DND-41 (cell line): Measurements from ENCODE around the gene RALY.

Source experiments
- ATAC-seq: fragments of 200-7000 bp; cut with Tn5 transposase; 3 replicates; pipeline ENCODE4 v1.9.1; 2021; ENCODE audit warnings: low read depth; ENCODE audit not compliant: insufficient read depth
- DNase-seq: peaks from one replicate; pipeline ENCODE4 v3.0.0-alpha.2; 2020
- H2AFZ ChIP-seq: 2 replicates; pipeline ENCODE4 v1.6.0; 2012; ENCODE audit warnings: low read depth, low read length
- H3K27ac ChIP-seq: 2 replicates; pipeline ENCODE4 v1.5.1; 2012; ENCODE audit warnings: low read length, inconsistent platforms
- H3K27me3 ChIP-seq: fragments of 200-600 bp; sonication (generic); 2 replicates; pipeline ENCODE4 v1.6.0; 2012; ENCODE audit warnings: low read length, mild to moderate bottlenecking, inconsistent platforms; ENCODE audit not compliant: insufficient read depth, poor library complexity
- H3K36me3 ChIP-seq: 2 replicates; pipeline ENCODE4 v1.5.1; 2012; ENCODE audit warnings: low read length, inconsistent platforms; ENCODE audit not compliant: insufficient read depth
- H3K4me1 ChIP-seq: 2 replicates; pipeline ENCODE4 v1.5.1; 2012; ENCODE audit warnings: mild to moderate bottlenecking, low read length; ENCODE audit not compliant: insufficient read depth
- H3K4me2 ChIP-seq: 2 replicates; pipeline ENCODE4 v1.6.0; 2012; ENCODE audit warnings: mild to moderate bottlenecking, moderate library complexity, low read length, inconsistent platforms; ENCODE audit not compliant: insufficient read depth
- H3K4me3 ChIP-seq, 2 experiments: fragments of 200-600 bp in 1 of 2; shearing (Covaris generic) in 1 of 2; 2 replicates each; pipeline ENCODE4 v1.5.1; 2012 to 2016; ENCODE audit warnings: inconsistent platforms in 2 of 2, low read length in 2 of 2, mild to moderate bottlenecking in 2 of 2, low read depth in 1 of 2, moderate library complexity in 1 of 2
- H3K79me2 ChIP-seq: 2 replicates; pipeline ENCODE4 v1.6.0; 2012; ENCODE audit warnings: low read length, inconsistent platforms; ENCODE audit not compliant: insufficient read depth
- H3K9ac ChIP-seq: 2 replicates; pipeline ENCODE4 v1.6.0; 2012; ENCODE audit warnings: low read depth, mild to moderate bottlenecking, inconsistent platforms, low read length, moderate library complexity
- H3K9me3 ChIP-seq: 2 replicates; pipeline ENCODE4 v1.5.1; 2012; ENCODE audit warnings: low read length, moderate library complexity, mild to moderate bottlenecking, inconsistent platforms; ENCODE audit not compliant: insufficient read depth, severe bottlenecking
- H4K20me1 ChIP-seq: 2 replicates; pipeline ENCODE4 v1.6.0; 2012; ENCODE audit warnings: low read length; ENCODE audit not compliant: insufficient read depth
- EZH2 ChIP-seq: IDR thresholded peaks from 3 replicates; pipeline ENCODE4 v1.6.1; 2012; ENCODE audit warnings: borderline replicate concordance, low read depth, mild to moderate bottlenecking, moderate library complexity, low read length, inconsistent platforms; ENCODE audit not compliant: severe bottlenecking
- TF ChIP-seq, protein P1 (sequence below): IDR thresholded peaks from 2 replicates; pipeline ENCODE4 v1.5.1; 2012; ENCODE audit warnings: borderline replicate concordance, low read length, moderate library complexity, mild to moderate bottlenecking; ENCODE audit not compliant: poor library complexity, severe bottlenecking; ENCODE audit errors: extremely low read depth

Gene RALY

DNA sequence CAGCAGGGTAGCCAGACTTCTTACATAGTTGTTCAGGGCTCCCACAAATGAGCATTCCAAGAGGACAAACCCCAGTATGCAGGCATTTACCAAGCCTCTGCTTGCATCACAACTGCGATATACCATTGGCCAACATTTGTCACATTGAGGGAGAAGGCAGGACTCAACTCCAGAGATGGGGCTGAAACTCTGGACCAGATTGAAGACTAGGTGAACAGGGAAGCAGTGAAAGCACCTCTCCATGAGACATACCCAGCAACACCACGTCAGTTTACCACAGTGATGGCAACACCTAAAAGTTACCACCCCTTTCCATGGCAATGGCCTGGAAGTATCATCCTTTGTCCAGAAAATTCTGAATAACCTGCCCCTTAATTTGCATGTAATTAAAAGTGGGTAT lies 7.9 kb upstream of the RALY start:
- no peak overlapping the region for H3K27ac ChIP-seq
- H3K79me2 ChIP-seq = no peaks in the 10 kb centered on the region
- no peak overlapping the region for H2AFZ ChIP-seq
- TF ChIP-seq, protein P1, sequence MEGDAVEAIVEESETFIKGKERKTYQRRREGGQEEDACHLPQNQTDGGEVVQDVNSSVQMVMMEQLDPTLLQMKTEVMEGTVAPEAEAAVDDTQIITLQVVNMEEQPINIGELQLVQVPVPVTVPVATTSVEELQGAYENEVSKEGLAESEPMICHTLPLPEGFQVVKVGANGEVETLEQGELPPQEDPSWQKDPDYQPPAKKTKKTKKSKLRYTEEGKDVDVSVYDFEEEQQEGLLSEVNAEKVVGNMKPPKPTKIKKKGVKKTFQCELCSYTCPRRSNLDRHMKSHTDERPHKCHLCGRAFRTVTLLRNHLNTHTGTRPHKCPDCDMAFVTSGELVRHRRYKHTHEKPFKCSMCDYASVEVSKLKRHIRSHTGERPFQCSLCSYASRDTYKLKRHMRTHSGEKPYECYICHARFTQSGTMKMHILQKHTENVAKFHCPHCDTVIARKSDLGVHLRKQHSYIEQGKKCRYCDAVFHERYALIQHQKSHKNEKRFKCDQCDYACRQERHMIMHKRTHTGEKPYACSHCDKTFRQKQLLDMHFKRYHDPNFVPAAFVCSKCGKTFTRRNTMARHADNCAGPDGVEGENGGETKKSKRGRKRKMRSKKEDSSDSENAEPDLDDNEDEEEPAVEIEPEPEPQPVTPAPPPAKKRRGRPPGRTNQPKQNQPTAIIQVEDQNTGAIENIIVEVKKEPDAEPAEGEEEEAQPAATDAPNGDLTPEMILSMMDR = no peak
- no peak for TF ChIP-seq EZH2
- DNase-seq (no peak), ATAC-seq (no peak)
- no peak overlapping the region for H3K4me2 ChIP-seq
- H3K4me1 ChIP-seq = 0 out of 2 replicates have a peak, but pooled peaks cover 3% of the 10 kb centered on the region
- H3K9ac ChIP-seq = no peak overlapping the region
- H3K36me3 ChIP-seq = no peaks in the 10 kb centered on the region
- no peaks in the 10 kb centered on the region for H3K9me3 ChIP-seq
- no peak overlapping the region for H3K4me3 ChIP-seq
- no peaks in the 10 kb centered on the region for H4K20me1 ChIP-seq
- H3K27me3 ChIP-seq = peaks cover 5% of the 10 kb centered on the region

DNA sequence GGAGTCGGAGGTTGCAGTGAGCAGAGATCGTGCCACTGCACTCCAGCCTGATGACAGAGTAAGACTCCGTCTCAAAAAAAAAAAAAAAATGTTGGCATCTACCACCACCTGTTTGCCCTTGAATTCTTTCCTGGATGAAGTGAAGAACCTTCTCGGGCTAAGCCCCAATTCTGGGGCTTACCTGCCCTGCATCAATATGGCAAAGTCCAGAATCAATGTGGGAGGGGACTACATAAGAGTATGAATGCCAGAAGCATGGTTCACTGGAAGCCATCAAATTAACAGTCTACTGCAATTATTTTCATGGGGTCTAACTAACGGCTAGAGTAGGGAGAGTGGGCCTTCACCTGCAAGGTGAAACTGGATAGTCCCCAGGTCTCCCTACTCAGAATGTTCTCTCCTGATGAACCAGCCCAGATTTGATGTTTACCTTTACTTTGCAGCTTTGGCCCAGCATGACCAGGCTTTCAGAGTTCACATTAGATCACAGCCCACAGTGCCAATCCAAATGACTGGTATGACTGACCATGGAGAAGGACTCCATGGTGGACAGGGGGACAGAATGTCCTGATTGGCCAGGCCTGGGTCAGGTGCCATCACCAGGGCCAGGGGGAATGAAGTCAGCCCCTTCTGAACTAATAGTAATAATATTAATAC lies 7.0 kb upstream of the RALY start:
- no peak overlapping the region for H3K4me2 ChIP-seq
- no peaks in the 10 kb centered on the region for H4K20me1 ChIP-seq
- peaks cover 3% of the 10 kb centered on the region for H3K79me2 ChIP-seq
- H3K27ac ChIP-seq = no peak overlapping the region
- H3K27me3 ChIP-seq = peaks cover 4% of the 10 kb centered on the region
- H3K4me3 ChIP-seq = no peak overlapping the region
- TF ChIP-seq, protein P1 = no peak
- no peak for TF ChIP-seq EZH2
- no peak for DNase-seq
- no peak for ATAC-seq
- H3K9ac ChIP-seq = no peak overlapping the region
- H3K9me3 ChIP-seq = no peaks in the 10 kb centered on the region
- H3K36me3 ChIP-seq = no peaks in the 10 kb centered on the region
- peaks cover 11% of the 10 kb centered on the region for H3K4me1 ChIP-seq
- H2AFZ ChIP-seq = no peak overlapping the region

DNA sequence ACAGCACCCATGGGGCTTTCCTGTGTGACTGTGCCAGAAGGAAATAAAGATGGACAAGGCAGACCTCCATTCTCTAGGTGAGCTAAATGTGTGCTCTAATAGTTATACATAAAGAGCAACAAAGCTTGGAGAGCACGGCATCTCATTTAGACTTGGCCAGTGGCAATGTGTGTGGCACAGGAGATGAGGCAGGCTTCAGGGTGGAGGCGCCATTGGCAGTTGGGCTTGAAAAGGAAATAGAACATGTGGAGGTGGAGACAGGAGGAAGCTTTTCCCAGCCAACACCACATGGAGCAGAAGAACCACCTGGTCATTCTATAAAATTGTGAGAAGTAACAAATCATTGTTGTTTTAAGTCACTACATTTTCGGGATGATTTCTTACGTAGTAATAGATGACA lies 3.6 kb upstream of the RALY start:
- H3K36me3 ChIP-seq = no peaks in the 10 kb centered on the region; the same call in 1 of the 2 replicates
- no peak overlapping the region for H3K4me3 ChIP-seq
- H3K9ac ChIP-seq = no peak overlapping the region
- H4K20me1 ChIP-seq = peaks cover 7% of the 10 kb centered on the region
- H3K27ac ChIP-seq = no peak overlapping the region
- H3K9me3 ChIP-seq = no peaks in the 10 kb centered on the region
- ATAC-seq (no peak), DNase-seq (no peak)
- no peak overlapping the region for H3K4me2 ChIP-seq
- H2AFZ ChIP-seq = no peak overlapping the region
- TF ChIP-seq, protein P1 = no peak
- no peak for TF ChIP-seq EZH2
- no peaks in the 10 kb centered on the region for H3K27me3 ChIP-seq
- H3K79me2 ChIP-seq = peaks cover 28% of the 10 kb centered on the region
- H3K4me1 ChIP-seq = peaks cover 25% of the 10 kb centered on the region
